Measurements from ENCODE around the gene ITGA11. TPM values are rescaled to one million over a fixed set of nuclear protein-coding genes. Genes with fewer than 3 reads are reported as not detected.
"Not testable (repeated sequence)": the region's sequence is repeated elsewhere in the genome, so short reads cannot be mapped to it uniquely, and the experiment has no call there.

ITGA11 gene
- total RNA-seq, 1 donor from 2014 or later = 2.3 TPM

GRCh38 chr15:68427963-68428362, 4.0 kb downstream of the ITGA11 start:
- no peaks in the 10 kb centered on the region for H3K36me3 Mint-ChIP-seq (ENCODE audit: low read depth)
- intact Hi-C loops (cut with micrococcal nuclease) = no loop called here
- H3K4me1 Mint-ChIP-seq (ENCODE audit: low read depth) = no peaks in the 10 kb centered on the region

GRCh38 chr15:68427366-68427765, 4.6 kb downstream of the ITGA11 start:
- Mint-ChIP-seq H3K9me3 (no peaks in the 10 kb centered on the region), H3K36me3 (ENCODE audit: low read depth) (no peaks in the 10 kb centered on the region), H3K27ac (no peak overlapping the region), H3K27me3 (ENCODE audit: low read depth) (peaks cover 39% of the 10 kb centered on the region), H3K4me3 (ENCODE audit: low read depth) (no peak overlapping the region), H3K4me1 (ENCODE audit: low read depth) (no peaks in the 10 kb centered on the region)
- intact Hi-C loops (cut with micrococcal nuclease) = no loop called here
- DNase-seq (ENCODE audit: low spot score) = no peak

More at GRCh38 chr15:68427963-68428362, 4.0 kb downstream of the ITGA11 start:
- peaks cover 45% of the 10 kb centered on the region for H3K27me3 Mint-ChIP-seq (ENCODE audit: low read depth)
- H3K4me3 Mint-ChIP-seq (ENCODE audit: low read depth) = no peak overlapping the region
- no peak for DNase-seq (ENCODE audit: low spot score)
- H3K9me3 Mint-ChIP-seq = no peaks in the 10 kb centered on the region
- no peak overlapping the region for H3K27ac Mint-ChIP-seq

GRCh38 chr15:68426116-68426515, 5.8 kb downstream of the ITGA11 start:
- Mint-ChIP-seq H3K27me3 (ENCODE audit: low read depth) (peaks cover 34% of the 10 kb centered on the region), H3K9me3 (no peaks in the 10 kb centered on the region), H3K4me3 (ENCODE audit: low read depth) (no peak overlapping the region), H3K36me3 (ENCODE audit: low read depth) (no peaks in the 10 kb centered on the region), H3K4me1 (ENCODE audit: low read depth) (no peaks in the 10 kb centered on the region), H3K27ac (no peak overlapping the region)
- no peak for DNase-seq (ENCODE audit: low spot score)
- intact Hi-C loops (cut with micrococcal nuclease) = no loop called here

GRCh38 chr15:68425428-68426060, 6.4 kb downstream of the ITGA11 start:
- intact Hi-C loops (cut with micrococcal nuclease) = no loop called here
- no peak overlapping the region for H3K4me3 Mint-ChIP-seq (ENCODE audit: low read depth)
- no peak for DNase-seq (ENCODE audit: low spot score)
- peaks cover 30% of the 10 kb centered on the region for H3K27me3 Mint-ChIP-seq (ENCODE audit: low read depth)
- H3K27ac Mint-ChIP-seq = no peak overlapping the region
- H3K36me3 Mint-ChIP-seq (ENCODE audit: low read depth) = no peaks in the 10 kb centered on the region
- H3K9me3 Mint-ChIP-seq = no peaks in the 10 kb centered on the region
- no peaks in the 10 kb centered on the region for H3K4me1 Mint-ChIP-seq (ENCODE audit: low read depth)

GRCh38 chr15:68424754-68425390, 7.1 kb downstream of the ITGA11 start:
- DNase-seq (ENCODE audit: low spot score) = no peak
- Mint-ChIP-seq H3K27me3 (ENCODE audit: low read depth) (peaks cover 24% of the 10 kb centered on the region), H3K27ac (no peak overlapping the region), H3K36me3 (ENCODE audit: low read depth) (no peaks in the 10 kb centered on the region), H3K9me3 (no peaks in the 10 kb centered on the region), H3K4me3 (ENCODE audit: low read depth) (no peak overlapping the region), H3K4me1 (ENCODE audit: low read depth) (no peaks in the 10 kb centered on the region)
- intact Hi-C loops (cut with micrococcal nuclease) = no loop called here

GRCh38 chr15:68423359-68424296, 8.3 kb downstream of the ITGA11 start:
- Mint-ChIP-seq H3K4me1 (ENCODE audit: low read depth) (no peaks in the 10 kb centered on the region), H3K27me3 (ENCODE audit: low read depth) (peaks cover 12% of the 10 kb centered on the region), H3K9me3 (no peaks in the 10 kb centered on the region), H3K4me3 (ENCODE audit: low read depth) (no peak overlapping the region), H3K36me3 (ENCODE audit: low read depth) (no peaks in the 10 kb centered on the region), H3K27ac (no peak overlapping the region)
- intact Hi-C loops (cut with micrococcal nuclease) = no loop called here
- DNase-seq (ENCODE audit: low spot score) = no peak

GRCh38 chr15:68422403-68423145, 9.4 kb downstream of the ITGA11 start:
- DNase-seq (ENCODE audit: low spot score); H3K27ac Mint-ChIP-seq; H3K4me1 Mint-ChIP-seq (ENCODE audit: low read depth); H3K9me3 Mint-ChIP-seq; H3K4me3 Mint-ChIP-seq (ENCODE audit: low read depth); H3K36me3 Mint-ChIP-seq (ENCODE audit: low read depth); H3K27me3 Mint-ChIP-seq (ENCODE audit: low read depth); intact Hi-C loops (cut with micrococcal nuclease): not testable (repeated sequence)

- DNase-seq (ENCODE audit: low spot score) = no peak
- no peak overlapping the region for H3K4me3 Mint-ChIP-seq (ENCODE audit: low read depth)
- no peak overlapping the region for H3K27ac Mint-ChIP-seq
- H3K36me3 Mint-ChIP-seq (ENCODE audit: low read depth) = no peaks in the 10 kb centered on the region
- no peaks in the 10 kb centered on the region for H3K4me1 Mint-ChIP-seq (ENCODE audit: low read depth)
- intact Hi-C loops (cut with micrococcal nuclease) = no loop called here
- H3K9me3 Mint-ChIP-seq = no peaks in the 10 kb centered on the region
- H3K27me3 Mint-ChIP-seq (ENCODE audit: low read depth) = peaks cover 2% of the 10 kb centered on the region
These were observed 10.1 kb downstream of the ITGA11 start for GRCh38 chr15:68421798-68422402.

- no peaks in the 10 kb centered on the region for H3K4me1 Mint-ChIP-seq (ENCODE audit: low read depth)
- intact Hi-C loops (cut with micrococcal nuclease) = no loop called here
- no peak overlapping the region for H3K4me3 Mint-ChIP-seq (ENCODE audit: low read depth)
- no peaks in the 10 kb centered on the region for H3K9me3 Mint-ChIP-seq
- no peak for DNase-seq (ENCODE audit: low spot score)
- peaks cover 2% of the 10 kb centered on the region for H3K27me3 Mint-ChIP-seq (ENCODE audit: low read depth)
- H3K36me3 Mint-ChIP-seq (ENCODE audit: low read depth) = no peaks in the 10 kb centered on the region
- no peak overlapping the region for H3K27ac Mint-ChIP-seq
These were observed 10.8 kb downstream of the ITGA11 start for GRCh38 chr15:68421115-68421551.

GRCh38 chr15:68420186-68420684, 11.7 kb downstream of the ITGA11 start:
- intact Hi-C loops (cut with micrococcal nuclease) = no loop called here
- H3K27me3 Mint-ChIP-seq (ENCODE audit: low read depth) = peaks cover 2% of the 10 kb centered on the region
- no peak for DNase-seq (ENCODE audit: low spot score)
- H3K36me3 Mint-ChIP-seq (ENCODE audit: low read depth) = no peaks in the 10 kb centered on the region
- H3K9me3 Mint-ChIP-seq = no peaks in the 10 kb centered on the region
- H3K4me1 Mint-ChIP-seq (ENCODE audit: low read depth) = no peaks in the 10 kb centered on the region
- H3K4me3 Mint-ChIP-seq (ENCODE audit: low read depth) = no peak overlapping the region
- no peak overlapping the region for H3K27ac Mint-ChIP-seq

GRCh38 chr15:68419301-68420175, 12.4 kb downstream of the ITGA11 start:
- DNase-seq (ENCODE audit: low spot score) = no peak
- no peaks in the 10 kb centered on the region for H3K4me1 Mint-ChIP-seq (ENCODE audit: low read depth)
- intact Hi-C loops (cut with micrococcal nuclease) = no loop called here
- no peak overlapping the region for H3K4me3 Mint-ChIP-seq (ENCODE audit: low read depth)
- no peaks in the 10 kb centered on the region for H3K36me3 Mint-ChIP-seq (ENCODE audit: low read depth)
- H3K9me3 Mint-ChIP-seq = no peaks in the 10 kb centered on the region
- no peak overlapping the region for H3K27ac Mint-ChIP-seq
- peaks cover 2% of the 10 kb centered on the region for H3K27me3 Mint-ChIP-seq (ENCODE audit: low read depth)
